Measurements from ENCODE around the gene PPM1J. TPM values are rescaled to one million over a fixed set of nuclear protein-coding genes. Genes with fewer than 3 reads are reported as not detected.

The PPM1J gene
- total RNA-seq, 1 experiment from 2014 or later, result 0.59 TPM

DNA sequence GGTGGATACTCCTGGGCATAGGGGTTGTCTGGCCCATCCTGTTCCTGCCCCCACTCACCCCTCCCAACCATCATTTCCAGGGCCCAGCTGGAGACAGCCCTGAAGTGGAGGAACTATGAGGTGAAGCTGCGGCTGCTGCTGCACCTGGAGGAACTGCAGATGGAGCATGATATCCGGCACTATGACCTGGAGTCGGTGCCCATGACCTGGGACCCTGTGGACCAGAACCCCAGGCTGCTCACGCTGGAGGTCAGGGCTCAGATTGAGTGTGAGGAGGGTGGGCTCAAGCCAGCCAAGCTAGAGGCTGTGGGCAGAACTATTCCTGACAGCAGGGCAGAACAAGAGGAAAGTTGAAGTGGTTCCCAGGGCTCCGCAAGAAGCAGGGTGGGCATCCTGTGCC lies 22.5 kb downstream of the PPM1J start:
- no peak for DNase-seq (ENCODE audit: low read depth)

DNA sequence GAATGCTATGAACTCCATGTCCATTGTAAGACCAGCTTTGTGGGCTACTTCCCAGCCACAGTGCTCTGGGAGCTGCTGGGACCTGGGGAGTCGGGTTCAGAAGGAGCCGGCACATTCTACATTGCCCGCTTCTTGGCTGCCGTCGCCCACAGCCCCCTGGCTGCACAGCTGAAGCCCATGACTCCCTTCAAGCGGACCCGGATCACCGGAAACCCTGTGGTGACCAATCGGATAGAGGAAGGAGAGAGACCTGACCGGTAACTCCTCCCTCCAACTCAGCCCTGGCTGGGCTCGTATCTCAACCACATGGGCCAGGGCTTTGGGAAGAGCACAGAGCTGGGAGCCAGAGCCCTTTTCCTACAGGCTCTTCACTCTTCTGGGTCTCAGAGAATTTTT lies 25.3 kb downstream of the PPM1J start:
- no peak for DNase-seq (ENCODE audit: low read depth)

DNA sequence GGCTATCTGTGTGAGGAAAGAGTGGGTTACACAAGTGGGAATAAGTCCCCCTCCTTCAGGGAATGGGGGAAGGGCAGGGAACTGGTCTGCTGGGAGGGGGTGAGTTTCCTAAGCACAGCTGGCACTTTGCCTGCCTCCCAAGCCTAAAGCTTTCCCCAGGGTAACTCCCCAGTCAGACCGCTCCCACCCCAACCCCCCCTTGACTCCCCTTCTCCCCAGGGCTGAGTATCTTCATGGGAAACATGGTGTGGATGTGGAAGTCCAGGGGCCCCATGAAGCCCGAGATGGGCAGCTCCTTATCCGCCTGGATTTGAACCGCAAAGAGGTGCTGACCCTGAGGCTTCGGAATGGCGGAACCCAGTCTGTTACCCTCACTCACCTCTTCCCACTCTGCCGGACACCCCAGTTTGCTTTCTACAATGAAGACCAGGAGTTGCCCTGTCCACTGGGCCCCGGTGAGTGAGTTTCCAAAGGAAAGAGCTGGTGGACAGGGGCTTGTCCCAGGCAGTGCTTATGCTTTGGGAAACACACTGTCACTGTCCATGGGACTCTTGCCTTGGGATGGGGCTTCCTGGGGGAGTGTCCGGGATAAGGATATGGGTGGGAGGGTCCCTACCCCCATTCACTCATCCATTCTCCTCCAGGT lies 25.8 kb downstream of the PPM1J start:
- DNase-seq (ENCODE audit: low read depth), result no peak

DNA sequence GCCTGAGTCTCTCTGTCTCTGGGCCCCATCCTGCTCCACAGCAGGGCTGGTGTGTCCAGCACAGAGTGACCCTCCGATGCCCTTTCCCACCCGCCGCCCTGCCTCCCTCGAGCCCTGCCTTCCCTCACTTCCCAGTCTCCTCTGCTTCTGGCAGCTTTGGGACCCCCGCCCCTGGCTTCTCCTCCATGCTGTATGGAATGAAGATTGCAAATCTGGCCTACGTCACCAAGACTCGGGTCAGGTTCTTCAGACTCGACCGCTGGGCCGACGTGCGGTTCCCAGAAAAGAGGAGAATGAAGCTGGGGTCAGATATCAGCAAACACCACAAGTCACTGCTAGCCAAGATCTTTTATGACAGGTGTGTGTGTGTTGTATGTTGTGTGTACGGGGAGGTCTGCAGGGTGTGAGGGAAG lies 26.3 kb downstream of the PPM1J start:
- no peak for DNase-seq (ENCODE audit: low read depth)

DNA sequence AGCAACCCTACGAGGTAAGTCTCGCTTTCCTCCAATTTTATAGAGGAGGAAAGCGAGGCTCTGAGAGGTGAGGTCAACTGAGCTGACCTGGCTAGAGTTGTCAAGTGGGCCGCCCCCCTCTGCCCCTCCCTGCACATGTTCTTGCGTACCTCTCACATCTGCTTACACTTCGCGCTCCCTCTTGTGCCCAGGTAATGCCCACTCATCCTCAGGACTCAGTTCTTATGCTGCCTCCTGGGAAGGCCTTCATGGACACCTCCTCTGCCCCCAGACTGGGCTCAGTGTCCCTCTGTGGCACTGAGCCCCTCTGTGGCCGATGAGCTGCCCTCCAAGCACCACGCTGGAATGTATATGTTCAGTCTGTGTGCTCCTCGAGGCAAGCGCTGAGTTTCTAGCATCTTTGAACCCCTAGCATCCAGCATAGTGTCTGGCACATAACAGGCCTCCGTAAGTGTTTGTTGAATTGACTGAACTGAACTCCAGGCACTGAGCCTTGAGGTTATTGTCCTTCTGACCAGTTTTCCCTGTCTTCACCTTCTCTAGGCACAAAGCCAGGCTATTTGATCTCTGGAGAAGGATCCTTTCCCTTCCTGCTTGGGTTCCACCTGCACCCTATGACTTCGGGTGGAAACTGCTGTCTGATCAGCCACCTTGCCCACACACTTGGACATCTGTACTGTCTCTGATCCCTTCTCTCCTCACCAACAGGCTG lies 27.2 kb downstream of the PPM1J start:
- no peak for DNase-seq (ENCODE audit: low read depth)

DNA sequence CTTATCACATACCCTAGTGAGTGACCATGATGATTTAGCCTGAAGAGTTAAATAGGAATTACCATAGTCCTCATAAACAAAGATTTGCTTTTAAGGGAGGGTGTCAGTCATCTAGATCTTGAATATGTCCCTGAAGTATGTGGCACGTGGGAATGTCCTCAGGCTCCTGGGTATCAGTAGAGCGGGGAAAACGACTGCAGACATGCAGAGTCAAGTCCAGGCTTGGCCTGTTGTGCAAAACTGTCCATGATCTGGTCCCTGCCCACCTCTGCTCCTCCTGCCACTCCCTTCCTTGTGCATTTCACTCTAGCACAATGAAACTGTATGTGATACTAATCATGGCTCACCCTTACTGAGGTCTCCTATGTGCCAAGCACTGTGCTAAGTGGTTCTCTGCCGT lies 27.8 kb downstream of the PPM1J start:
- no peak for DNase-seq (ENCODE audit: low read depth)

DNA sequence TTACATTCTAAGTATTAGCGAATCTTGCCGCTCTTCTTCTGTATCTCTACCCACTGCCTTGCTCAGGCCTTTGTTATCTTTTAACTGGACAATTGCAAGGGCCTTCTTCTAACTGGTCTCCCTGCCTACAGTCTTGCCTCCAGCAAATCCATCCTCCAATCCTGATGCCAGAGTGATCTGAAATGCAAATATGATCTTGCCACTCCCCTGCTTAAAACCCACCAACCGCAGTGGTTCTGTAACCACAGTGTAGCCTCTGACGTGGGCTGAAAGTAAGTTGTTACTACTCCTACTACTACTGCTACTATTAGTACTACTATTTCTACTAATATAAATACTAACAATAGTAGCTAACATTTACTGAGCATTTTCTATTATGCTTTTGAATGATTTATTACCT lies 28.3 kb downstream of the PPM1J start:
- no peak for DNase-seq (ENCODE audit: low read depth)

DNA sequence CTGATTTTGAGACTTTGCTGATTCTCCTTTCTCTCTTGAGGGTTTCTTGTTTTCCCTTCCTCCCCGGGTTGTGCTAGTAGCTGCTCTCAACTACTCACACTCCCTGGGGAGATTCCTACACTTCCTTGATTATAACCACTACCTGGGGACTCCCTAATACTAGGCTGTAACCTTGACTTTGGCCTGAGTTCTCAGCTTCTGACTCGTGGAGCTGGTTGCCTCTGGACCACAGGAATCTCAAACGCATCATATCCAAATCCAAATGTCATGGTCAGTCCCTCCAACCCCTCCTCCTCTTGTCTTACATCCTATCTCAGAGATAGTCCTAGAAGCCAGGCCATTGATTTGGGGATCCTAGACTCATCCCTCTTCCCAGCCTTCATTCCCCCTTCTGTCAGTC lies 28.7 kb downstream of the PPM1J start:
- DNase-seq (ENCODE audit: low read depth), result no peak

DNA sequence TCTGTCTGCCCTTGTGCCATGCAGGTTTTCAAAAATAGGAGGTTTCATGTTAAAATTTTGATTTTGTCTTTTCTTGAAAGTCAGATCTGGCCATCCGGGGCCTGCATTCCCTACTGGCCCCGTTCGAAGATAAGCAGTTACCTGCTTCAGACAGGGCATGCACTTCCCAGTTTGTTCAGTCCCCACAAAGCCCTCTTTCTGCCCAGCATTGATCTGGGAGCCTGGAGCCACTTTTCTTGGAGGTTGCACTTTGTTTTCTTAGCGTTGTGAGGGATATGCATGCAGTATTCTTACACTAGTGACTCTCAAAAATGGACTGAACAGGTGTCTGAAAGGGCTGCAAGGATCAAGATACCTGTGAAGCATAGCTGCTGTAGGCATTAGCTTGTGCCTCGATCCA lies 29.2 kb downstream of the PPM1J start:
- no peak for DNase-seq (ENCODE audit: low read depth)

DNA sequence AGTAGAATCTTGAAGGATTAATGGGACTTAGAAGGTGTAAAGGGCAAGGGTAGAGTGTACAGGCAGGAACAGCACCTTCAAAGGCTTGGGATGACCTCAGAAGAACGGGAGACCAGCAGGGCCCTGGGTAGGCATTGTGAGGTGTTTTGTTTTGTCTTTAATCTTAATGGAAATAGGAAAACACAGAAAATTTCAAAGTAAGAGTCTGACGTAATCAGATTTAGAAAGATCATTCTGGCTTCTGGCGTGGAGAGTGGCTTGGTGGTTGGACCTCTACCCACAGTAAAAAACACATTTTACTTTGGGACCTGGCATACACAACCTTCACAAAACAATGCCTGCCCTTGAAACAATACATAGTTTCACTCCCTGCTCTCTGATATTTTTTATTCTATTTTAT lies 36.5 kb downstream of the PPM1J start:
- no peak for DNase-seq (ENCODE audit: low read depth)

DNA sequence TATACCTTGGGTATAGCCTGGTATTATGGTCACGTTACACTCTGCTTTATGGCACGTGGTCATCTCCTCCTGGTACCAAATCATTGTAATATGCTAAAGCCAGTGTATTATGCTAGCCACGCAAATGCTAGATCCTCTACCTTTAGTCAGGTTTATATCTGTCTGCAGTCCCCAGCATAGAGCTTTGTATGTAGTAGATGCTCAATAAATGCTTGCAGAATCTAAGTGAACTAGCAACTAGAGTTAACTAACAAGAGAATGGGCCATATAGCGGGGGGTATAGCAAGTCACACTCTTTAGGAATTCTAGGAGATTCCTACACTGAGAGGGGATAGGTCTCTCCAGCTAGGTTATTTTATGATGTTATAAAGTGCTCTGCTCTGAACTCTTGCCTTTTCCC lies 37.6 kb downstream of the PPM1J start:
- no peak for DNase-seq (ENCODE audit: low read depth)

DNA sequence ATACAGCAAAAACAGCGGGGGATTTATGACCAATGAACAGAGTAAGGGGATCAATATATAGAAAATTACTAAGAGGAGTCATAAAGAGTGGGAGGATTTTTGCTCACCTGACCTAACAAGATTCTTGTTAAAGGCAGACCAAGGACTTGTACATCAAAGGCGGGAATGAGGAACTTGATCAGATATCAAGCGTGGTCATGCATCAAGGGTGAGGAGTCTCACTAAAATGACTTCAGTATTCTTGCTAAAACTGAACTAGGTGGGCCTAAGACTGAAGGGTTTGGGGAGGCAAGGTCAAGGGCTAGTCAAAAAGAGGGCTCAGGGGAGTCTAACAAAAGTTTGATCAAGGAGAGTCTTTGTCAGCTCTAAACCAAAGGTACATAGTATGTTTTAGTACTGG lies 38.6 kb downstream of the PPM1J start:
- no peak for DNase-seq (ENCODE audit: low read depth)

DNA sequence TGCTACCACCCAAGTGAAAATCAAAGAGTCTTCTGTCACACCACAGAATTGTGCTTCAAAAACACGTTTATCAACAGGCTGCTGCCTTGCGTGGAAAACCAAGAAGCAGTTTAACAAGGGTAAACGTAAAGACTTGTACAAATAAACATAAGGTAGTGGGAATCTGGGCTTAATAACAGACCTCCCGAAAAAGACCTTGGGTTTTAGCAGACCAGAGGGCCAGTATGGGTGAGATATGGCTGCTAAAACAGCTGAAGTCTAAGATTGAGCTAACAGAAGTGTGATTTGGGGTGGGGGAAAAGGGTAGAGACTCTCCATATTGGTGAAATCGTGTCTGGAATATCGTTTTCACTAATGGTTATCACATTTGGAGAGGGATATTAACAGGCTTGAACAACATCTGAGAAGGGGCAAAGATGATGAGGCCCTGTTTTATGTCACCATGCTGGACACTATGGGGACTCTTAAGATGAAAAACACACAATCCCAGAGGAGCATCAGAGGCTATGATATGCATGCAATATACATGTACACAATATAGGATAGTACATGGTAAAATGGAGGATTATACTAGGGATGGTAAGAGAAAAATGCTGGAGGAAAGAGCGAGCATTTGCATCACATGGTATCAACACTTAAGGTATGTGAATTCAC lies 39.3 kb downstream of the PPM1J start:
- DNase-seq (ENCODE audit: low read depth), result no peak

DNA sequence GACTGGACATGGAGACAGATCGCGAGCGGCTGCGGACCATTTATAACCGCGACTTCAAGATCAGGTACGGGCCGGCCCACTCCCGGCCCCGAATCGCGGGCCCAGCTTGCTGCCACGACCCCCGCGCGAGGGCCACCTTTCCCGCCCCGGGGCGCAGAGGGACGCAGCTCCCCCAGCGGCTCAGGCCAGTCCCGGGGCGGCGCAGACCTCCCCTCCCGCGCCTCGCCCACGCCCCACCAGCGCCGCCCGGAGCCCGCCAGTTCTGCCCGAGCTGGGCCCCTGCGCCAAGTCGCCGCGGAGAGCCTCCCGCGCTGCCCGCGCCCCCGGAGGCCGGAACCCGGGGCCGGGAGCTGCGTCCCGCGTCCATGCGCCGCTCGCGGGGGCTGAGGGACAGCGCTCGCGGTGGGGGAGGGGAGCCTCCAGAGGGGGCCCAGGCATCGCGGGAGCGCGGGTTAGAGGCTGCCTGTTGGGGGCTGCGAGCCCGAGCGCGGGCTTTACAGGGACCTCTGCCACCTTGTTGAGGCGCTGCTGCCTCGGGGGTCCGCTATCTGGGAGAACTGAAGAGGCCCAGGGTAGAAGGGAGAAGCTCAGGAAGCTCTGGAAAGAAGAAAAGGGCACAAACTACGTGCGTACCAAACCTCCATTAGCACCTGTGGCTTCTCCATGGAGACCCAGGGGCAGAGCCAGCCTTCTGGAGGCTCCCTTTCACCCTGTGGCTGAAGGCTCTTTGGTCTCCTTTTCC lies 40.0 kb downstream of the PPM1J start:
- peak; percentile 23 for DNase-seq (ENCODE audit: low read depth)

DNA sequence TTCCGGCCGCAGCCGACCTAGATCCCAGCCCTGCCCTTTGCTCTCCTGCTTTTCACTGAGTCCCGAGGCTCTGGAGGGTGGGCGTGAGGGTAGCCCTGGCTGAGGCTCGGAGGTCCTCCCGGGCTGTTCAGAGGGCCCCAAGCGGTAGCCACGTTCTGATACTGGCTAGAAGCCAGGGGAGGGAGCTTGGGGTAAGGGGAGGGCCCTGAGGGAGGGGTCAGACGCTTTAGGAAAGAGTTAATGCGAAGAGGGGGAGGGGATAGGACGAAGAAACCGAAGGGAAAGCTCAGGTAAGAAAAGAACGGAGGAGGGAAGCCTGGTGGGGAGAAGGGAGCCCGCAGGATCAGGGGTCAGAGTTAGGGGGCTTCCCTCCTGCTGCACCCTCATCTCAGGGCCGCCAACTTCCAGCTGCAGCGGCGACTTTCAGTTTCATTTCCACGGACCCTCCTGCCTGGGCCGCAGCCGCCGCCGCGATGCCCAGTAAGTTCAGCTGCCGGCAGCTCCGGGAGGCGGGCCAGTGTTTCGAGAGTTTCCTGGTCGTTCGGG lies 40.6 kb downstream of the PPM1J start, which contains the start of gene MOV10:
Gene MOV10 (plus strand): TSS at position 220 of the 546 bp plus-strand sequence. CDS start 254 bp downstream, at position 474.
- DNase-seq (ENCODE audit: low read depth), result peak; percentile 66

DNA sequence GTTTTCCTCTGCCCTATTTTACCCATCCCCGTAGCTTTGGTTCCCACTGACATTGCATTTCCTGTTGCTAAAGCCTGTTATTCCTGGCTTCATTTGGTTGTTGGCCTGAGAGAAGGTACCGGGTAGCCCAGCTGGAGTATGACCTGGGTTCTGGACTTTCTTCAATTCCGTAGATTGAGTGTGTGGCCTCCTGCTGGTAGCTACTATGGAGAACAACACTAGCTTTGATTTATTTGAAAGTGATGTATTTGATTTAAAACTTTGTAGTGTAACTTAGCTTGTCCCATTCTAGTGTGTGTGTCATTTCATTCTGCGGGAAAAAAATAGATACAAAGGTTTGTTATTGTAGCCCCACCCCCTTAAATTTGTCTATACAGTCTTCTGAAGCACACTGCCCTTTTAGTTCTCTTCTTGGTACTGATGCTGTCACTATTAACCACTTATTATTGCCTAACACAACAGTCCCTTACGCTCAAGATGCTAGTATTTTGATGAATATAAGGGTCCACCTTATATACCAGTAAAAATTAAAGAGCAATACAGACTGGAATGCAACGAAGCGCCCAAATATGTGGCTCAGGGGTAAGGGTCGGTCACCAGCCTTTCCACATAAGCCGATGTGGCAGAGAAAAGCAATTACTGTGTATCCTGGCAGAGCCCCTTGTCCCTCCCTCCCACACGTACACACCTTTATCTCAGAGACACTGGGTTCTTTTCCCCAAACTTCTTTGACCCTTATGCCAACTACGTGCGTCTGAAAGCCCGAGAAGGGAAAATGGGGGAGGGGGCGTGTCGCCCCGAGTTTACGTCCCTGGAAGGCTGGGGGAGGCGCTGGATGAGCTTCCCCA lies 41.3 kb downstream of the PPM1J start:
- DNase-seq (ENCODE audit: low read depth), result peak; percentile 53

DNA sequence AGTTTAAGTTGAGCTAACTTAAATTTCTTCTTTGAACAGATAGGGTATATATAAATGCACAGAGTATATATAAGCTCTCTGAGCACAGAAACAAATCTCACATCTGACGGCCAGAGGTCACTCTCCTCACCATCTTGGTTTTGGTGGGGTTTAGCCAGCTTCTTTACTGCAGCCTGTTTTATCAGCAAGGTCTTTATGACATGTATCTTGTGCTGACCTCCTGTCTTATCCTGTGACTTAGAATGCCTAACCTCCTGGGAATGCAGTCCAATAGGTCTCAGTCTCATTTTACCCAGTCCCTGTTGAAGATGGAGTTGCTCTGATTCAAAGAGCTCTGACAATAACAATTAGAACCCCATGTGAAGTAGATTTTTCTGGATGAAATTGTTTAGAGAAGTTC lies 42.3 kb downstream of the PPM1J start:
- no peak for DNase-seq (ENCODE audit: low read depth)

DNA sequence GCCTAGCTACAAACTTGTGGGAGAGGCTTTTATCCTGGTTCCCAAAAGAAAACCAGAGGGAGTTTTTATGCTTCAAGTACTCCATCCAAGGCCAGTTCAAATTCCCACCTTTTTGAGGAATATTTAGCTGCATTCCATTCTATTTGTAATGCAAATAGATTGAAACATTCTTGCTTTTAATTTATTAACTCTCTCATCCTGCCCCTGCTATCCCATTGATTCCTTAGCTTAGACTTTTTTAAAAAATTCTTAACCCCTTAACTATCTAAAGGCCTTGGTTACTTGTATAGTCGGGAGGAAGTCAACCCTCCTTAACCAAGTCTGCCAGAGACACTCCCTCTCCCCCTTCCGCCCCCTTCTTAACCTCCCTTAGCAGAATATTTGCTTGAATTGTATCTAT lies 43.1 kb downstream of the PPM1J start:
- DNase-seq (ENCODE audit: low read depth), result no peak

DNA sequence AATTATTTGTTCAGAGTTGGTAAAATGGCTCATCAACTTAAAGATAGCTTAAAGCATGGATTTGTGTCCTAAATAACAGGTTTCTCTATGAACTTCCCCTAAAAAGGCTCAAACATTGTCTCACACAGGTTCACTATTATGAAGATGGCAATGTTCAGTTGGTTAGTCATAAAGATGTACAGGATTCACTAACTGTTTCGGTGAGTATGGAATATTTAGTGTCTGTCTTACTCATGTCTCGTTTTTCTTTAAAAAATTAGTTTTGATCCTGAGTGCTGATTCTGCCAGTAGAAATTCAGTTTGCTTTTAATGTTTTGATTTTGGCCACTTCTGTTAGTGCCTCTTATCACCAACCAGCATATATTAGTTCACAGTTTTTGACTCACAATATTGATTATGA lies 48.2 kb downstream of the PPM1J start:
- no peak for DNase-seq (ENCODE audit: low read depth)

DNA sequence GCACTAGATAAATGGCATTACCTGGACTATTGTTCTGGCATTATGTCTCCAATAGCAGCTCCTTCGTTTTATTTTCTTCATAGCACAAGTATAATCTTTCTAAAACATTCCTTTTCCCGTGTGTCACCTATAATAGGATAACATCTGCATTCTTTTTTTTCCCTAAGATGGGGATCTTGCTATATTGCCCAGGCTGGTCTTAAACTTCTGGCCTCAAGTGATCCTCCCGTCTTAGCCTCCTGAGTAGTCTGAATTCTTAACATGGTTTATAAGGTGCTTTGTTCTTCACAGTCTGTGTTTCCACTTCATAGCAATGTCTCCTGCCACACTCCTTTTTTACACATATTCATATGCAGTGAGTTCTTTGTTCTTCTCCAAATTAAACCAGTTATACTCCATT lies 49.3 kb downstream of the PPM1J start:
- DNase-seq (ENCODE audit: low read depth), result no peak
